ENCODE results near the gene LHFPL6.

- TF ChIP-seq CTCF (IDR thresholded peaks at IDR 0.05; ENCODE audit: insufficient read depth, low read depth, low read length) (no peak), EZH2 (IDR thresholded peaks at IDR 0.05; ENCODE audit: insufficient read depth, low read length) (no peak)
Measured at GRCh38 chr13:39557285-39557955, 45.6 kb downstream of the LHFPL6 start.

All from astrocyte (in vitro differentiated cells and primary cell).